ENCODE data around the gene VEZT. TPM values are rescaled to one million over a fixed set of nuclear protein-coding genes. Genes with fewer than 3 reads are reported as not detected.

Gene VEZT
- total RNA-seq, 1 donor: 77.1 TPM

DNA sequence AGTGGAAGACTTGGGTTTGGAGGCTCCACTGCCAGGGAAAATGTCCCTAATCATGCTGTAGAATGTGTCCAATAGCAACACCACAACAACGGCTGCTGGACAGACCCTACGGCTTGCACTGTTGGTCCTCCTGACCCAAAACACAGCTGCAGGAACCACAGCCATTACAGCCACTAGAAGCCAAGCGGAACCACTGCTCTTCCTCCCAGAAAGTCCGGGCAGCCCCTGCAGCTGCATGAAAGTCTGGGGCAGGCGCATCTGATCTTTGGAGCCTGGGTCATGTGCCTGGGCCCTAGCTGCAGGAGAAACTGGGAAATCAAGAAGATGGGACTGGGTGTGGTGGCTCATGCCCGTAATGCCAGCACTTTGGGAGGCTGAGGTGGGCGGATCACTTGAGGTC lies 131.7 kb downstream of the VEZT start:
- Histone ChIP-seq H3K27ac (ENCODE audit: low read depth, low read length) (no peak overlapping the region), H3K4me1 (ENCODE audit: insufficient read depth, low read length) (no peaks in the 10 kb centered on the region), H3K79me2 (ENCODE audit: insufficient read depth, low read length) (no peaks in the 10 kb centered on the region), H3K27me3 (ENCODE audit: insufficient read depth, low read length) (no peaks in the 10 kb centered on the region), H3K9me3 (ENCODE audit: low read depth, low read length) (no peaks in the 10 kb centered on the region), H3K36me3 (ENCODE audit: insufficient read depth, low read length) (no peaks in the 10 kb centered on the region), H3K4me2 (ENCODE audit: insufficient read depth, low read length) (no peak overlapping the region), H3K4me3 (ENCODE audit: insufficient read depth, low read length) (no peak overlapping the region), H2AFZ (ENCODE audit: low read length) (no peak overlapping the region), H4K20me1 (ENCODE audit: insufficient read depth, low read length) (no peaks in the 10 kb centered on the region)
- TF ChIP-seq, protein P1, sequence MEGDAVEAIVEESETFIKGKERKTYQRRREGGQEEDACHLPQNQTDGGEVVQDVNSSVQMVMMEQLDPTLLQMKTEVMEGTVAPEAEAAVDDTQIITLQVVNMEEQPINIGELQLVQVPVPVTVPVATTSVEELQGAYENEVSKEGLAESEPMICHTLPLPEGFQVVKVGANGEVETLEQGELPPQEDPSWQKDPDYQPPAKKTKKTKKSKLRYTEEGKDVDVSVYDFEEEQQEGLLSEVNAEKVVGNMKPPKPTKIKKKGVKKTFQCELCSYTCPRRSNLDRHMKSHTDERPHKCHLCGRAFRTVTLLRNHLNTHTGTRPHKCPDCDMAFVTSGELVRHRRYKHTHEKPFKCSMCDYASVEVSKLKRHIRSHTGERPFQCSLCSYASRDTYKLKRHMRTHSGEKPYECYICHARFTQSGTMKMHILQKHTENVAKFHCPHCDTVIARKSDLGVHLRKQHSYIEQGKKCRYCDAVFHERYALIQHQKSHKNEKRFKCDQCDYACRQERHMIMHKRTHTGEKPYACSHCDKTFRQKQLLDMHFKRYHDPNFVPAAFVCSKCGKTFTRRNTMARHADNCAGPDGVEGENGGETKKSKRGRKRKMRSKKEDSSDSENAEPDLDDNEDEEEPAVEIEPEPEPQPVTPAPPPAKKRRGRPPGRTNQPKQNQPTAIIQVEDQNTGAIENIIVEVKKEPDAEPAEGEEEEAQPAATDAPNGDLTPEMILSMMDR (IDR thresholded peaks at IDR 0.05; ENCODE audit: extremely low read depth, low read depth, low read length): no peak
- no peak for DNase-seq (ENCODE audit: insufficient read length, low spot score, missing footprints)

DNA sequence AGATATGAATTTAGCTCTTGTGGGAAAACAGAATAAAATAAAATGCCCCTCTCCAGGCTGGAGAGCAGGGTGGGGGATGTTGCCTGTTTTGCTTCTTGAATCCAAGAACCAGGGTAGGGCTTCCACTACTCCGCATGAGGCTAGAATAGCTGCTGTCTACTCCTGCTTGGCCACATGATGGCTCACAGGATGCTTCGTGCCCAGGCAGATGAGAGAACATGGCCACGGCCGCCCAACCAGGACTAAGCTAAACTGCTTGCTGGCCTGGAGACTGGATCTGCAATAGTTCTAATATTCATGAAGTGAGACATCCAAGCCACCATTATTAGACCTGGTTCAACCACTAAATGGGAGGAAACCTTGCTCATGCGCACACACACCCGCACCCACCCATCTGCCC lies 134.1 kb downstream of the VEZT start:
- Histone ChIP-seq H3K4me3 (ENCODE audit: insufficient read depth, low read length) (no peak overlapping the region), H2AFZ (ENCODE audit: low read length) (peak overlapping the region; percentile 60), H3K79me2 (ENCODE audit: insufficient read depth, low read length) (no peaks in the 10 kb centered on the region), H3K9me3 (ENCODE audit: low read depth, low read length) (no peaks in the 10 kb centered on the region), H3K4me1 (ENCODE audit: insufficient read depth, low read length) (no peaks in the 10 kb centered on the region), H4K20me1 (ENCODE audit: insufficient read depth, low read length) (no peaks in the 10 kb centered on the region), H3K4me2 (ENCODE audit: insufficient read depth, low read length) (peak overlapping the region; percentile 12), H3K36me3 (ENCODE audit: insufficient read depth, low read length) (no peaks in the 10 kb centered on the region), H3K27me3 (ENCODE audit: insufficient read depth, low read length) (no peaks in the 10 kb centered on the region), H3K27ac (ENCODE audit: low read depth, low read length) (no peak overlapping the region)
- DNase-seq (ENCODE audit: insufficient read length, low spot score, missing footprints): peak; percentile 73
- TF ChIP-seq, protein P1 (IDR thresholded peaks at IDR 0.05; ENCODE audit: extremely low read depth, low read depth, low read length): peak; percentile 27

Small RNA genes lying within 50 kb of the gene (small RNA-seq; reads per million reads assigned to genes)
- gene MIR331 (109 reads per million, percentile 97 among the genes with 10 or more reads in this experiment), gene MIR3685 (not detected), gene RF00019 (not detected), gene RNU6-808P (not detected)

Other genes starting within 250 kb of the VEZT start
- 49.2 and 66.6 TPM in 2 replicates for gene NDUFA12, start 214.1 kb upstream of the VEZT start, total RNA-seq
- gene NR2C1, start 144.2 kb upstream of the VEZT start, total RNA-seq: 22.1 and 23.9 TPM in 2 replicates
- gene FGD6, start 340 bp upstream of the VEZT start, total RNA-seq: 11.9 and 14.4 TPM in 2 replicates

All from osteoblast (primary cell).